Head of caudate nucleus (tissue), 42 donors: ENCODE data around the gene GKN2.
"Not testable (repeated sequence)": the region's sequence is repeated elsewhere in the genome, so short reads cannot be mapped to it uniquely, and the experiment has no call there.

Experiments
- DNase-seq, 42 donors: peaks; one replicate each; pipeline versions ENCODE4 v3.0.0 to v3.0.0-alpha.2; 2020 to 2021; ENCODE audit warnings: mixed read lengths in 7 of 42
- intact Hi-C: fragments of 100-400 bp; cut with DNase I; formaldehyde crosslinking; loops from one replicate; pipeline ENCODE4 v1.15.0; 2022

Gene GKN2

GRCh38 chr2:68907232-68907919 lies 45.3 kb downstream of the GKN2 start:
- intact Hi-C loops, result loop anchor here (5.0 kb wide), 1 partner anchor 155 kb away; no protein-coding TSS in a partner anchor

GRCh38 chr2:68906716-68907115 lies 46.0 kb downstream of the GKN2 start:
- intact Hi-C loops, result loop anchor here (5.0 kb wide), 1 partner anchor 154 kb away; no protein-coding TSS in a partner anchor
- no peak for DNase-seq

More at GRCh38 chr2:68907232-68907919, 45.3 kb downstream of the GKN2 start:
- DNase-seq, result no peak

DNA sequence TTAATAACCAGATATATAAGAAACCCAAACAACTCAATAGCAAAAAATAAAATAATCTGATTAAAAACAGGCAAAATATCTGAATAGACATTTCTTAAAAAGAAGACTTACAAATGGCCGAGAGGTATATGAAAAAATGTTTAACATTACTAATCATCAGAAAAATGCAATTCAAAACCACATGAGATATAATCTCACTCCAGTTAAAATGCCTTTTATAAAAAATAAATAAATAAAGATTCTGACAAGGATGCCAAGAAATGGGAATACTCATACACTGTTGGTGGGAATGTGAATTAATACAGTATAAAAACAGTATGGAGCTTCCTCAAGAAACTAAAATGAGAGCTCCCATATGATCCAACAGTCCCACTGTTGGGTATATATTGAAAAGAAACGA lies 47.6 kb downstream of the GKN2 start:
- intact Hi-C loops, result loop anchor here (5.0 kb wide), 1 partner anchor 153 kb away; no protein-coding TSS in a partner anchor
- no peak for DNase-seq

DNA sequence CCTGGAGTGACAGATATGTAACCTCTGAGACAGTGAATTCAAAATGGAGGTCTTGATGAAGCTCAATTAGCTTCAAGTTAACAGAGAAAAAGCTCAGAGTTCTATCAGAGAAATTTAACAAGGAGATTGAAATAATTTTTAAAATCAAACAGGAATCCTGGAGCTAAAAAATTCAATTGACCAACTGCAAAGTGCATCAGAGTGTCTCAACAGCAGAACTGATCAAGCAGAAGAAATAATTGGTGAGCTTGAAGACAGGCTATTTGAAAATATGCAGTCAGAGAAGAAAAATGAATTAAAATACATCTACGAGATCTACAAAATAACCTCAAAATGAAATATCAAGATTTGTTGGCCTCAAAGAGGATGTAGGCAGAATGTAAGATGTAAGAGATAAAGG lies 51.1 kb downstream of the GKN2 start:
- intact Hi-C loops, result no loop called here
- no peak for DNase-seq

- no peak for DNase-seq
- intact Hi-C loops, result no loop called here
These were observed 51.5 kb downstream of the GKN2 start for GRCh38 chr2:68901199-68901514.

DNA sequence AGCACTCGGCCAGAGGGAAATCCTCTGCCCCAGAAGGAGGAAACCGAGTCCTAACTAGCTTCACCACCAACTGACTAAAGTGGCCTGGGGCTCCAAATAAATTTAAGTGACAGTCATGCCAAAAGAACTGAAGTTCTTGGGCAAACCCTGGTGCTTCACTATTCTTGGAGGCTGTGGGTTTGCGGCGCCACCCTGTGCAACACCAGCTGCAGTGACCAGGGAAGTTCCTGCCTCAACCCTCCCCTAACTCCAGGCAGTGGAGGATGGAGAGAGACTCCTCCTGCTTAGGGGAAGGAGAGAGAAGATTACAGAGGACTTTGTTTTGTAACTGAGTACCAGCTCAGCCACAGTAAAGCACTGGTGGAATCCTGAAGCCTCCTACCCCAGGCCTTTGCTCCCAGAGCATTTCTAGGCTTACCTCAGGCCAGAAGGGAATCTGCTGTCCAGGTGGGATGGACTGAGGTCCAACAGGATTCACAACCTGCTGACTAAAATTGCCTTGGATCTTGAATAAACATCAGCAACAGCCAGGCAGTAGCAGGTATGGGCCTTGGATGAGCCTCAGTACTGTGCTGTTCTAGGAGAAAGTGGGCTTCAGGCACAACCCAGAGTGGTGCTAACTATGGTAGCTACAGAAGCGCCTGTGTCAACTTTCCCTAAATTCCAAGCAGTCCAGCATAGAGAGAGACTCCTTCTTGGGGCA lies 52.0 kb downstream of the GKN2 start:
- intact Hi-C loops, result no loop called here
- DNase-seq, result no peak

DNA sequence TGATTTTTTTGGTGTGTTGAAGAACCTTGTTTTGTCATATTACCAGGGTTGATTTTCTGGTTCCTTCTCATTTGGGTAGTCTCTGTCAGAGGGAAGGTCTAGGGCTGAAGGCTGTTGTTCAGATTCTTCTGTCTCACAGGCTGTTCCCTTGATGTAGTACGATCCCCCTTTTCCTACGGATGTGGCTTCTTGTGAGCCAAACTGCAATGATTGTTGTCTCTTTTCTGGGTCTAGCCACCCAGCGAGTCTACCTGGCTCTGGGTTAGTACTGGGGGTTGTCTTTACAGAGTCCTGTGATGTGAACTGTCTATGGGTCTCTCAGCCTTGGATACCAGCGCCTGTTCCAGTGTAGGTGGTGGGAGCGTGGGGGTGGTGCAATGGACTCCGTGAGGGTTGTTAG lies 56.7 kb downstream of the GKN2 start:
- DNase-seq, result not testable (repeated sequence)

More for the DNA sequence above, 56.7 kb downstream of the GKN2 start:
- intact Hi-C loops, result not testable (repeated sequence)
